Osteoblast (primary cell): ENCODE results near the gene TMEM161B. TPM values are rescaled to one million over a fixed set of nuclear protein-coding genes. Genes with fewer than 3 reads are reported as not detected.

ENCODE experiments used
- DNase-seq: peaks from one replicate; pipeline ENCODE4 v3.0.0; 2011; ENCODE audit warnings: low spot score, mixed read lengths; ENCODE audit not compliant: insufficient read length; ENCODE audit errors: missing footprints
- H2AFZ ChIP-seq: 2 replicates; pipeline ENCODE4 v1.6.0; 2011; ENCODE audit warnings: mild to moderate bottlenecking, low read length
- H3K27ac ChIP-seq: 2 replicates; pipeline ENCODE4 v1.5.1; 2011; ENCODE audit warnings: mild to moderate bottlenecking, low read depth, low read length, moderate library complexity
- H3K27me3 ChIP-seq: 2 replicates; pipeline ENCODE4 v1.6.0; 2012; ENCODE audit warnings: mild to moderate bottlenecking, control low read depth, inconsistent platforms, low read length, moderate library complexity; ENCODE audit not compliant: insufficient read depth
- H3K36me3 ChIP-seq: 2 replicates; pipeline ENCODE4 v1.5.1; 2011; ENCODE audit warnings: mild to moderate bottlenecking, low read length, control low read depth, moderate library complexity; ENCODE audit not compliant: insufficient read depth
- H3K4me1 ChIP-seq: 2 replicates; pipeline ENCODE4 v1.5.1; 2011; ENCODE audit warnings: mild to moderate bottlenecking, low read length, control low read depth, moderate library complexity; ENCODE audit not compliant: insufficient read depth
- H3K4me2 ChIP-seq: 2 replicates; pipeline ENCODE4 v1.6.0; 2011; ENCODE audit warnings: mild to moderate bottlenecking, low read length; ENCODE audit not compliant: insufficient read depth
- H3K4me3 ChIP-seq: fragments of 200-600 bp; sonication (generic); 3 replicates; pipeline ENCODE4 v1.5.1; 2012; ENCODE audit warnings: mild to moderate bottlenecking, low read length, inconsistent platforms; ENCODE audit not compliant: insufficient read depth
- H3K79me2 ChIP-seq: 2 replicates; pipeline ENCODE4 v1.6.0; 2012; ENCODE audit warnings: mild to moderate bottlenecking, low read length, control low read depth, inconsistent platforms; ENCODE audit not compliant: insufficient read depth
- H3K9me3 ChIP-seq: 2 replicates; pipeline ENCODE4 v1.5.1; 2011; ENCODE audit warnings: low read depth, low read length, control low read depth
- H4K20me1 ChIP-seq: 2 replicates; pipeline ENCODE4 v1.6.0; 2012; ENCODE audit warnings: mild to moderate bottlenecking, low read length, control low read depth; ENCODE audit not compliant: insufficient read depth
- CTCF ChIP-seq: IDR thresholded peaks from 2 replicates; pipeline ENCODE4 v1.5.1; 2011; ENCODE audit warnings: mild to moderate bottlenecking, low read depth, low read length, moderate library complexity; ENCODE audit errors: extremely low read depth
- total RNA-seq: library from RNA; depleted of rRNA; stranded (reverse); fragments of >200 nt; gene quantifications from 2 replicates; pipeline ENCODE4 v1.2.3, GENCODE V29; 2012

TMEM161B gene
- 17.4 and 19.2 TPM in 2 replicates for total RNA-seq

DNA sequence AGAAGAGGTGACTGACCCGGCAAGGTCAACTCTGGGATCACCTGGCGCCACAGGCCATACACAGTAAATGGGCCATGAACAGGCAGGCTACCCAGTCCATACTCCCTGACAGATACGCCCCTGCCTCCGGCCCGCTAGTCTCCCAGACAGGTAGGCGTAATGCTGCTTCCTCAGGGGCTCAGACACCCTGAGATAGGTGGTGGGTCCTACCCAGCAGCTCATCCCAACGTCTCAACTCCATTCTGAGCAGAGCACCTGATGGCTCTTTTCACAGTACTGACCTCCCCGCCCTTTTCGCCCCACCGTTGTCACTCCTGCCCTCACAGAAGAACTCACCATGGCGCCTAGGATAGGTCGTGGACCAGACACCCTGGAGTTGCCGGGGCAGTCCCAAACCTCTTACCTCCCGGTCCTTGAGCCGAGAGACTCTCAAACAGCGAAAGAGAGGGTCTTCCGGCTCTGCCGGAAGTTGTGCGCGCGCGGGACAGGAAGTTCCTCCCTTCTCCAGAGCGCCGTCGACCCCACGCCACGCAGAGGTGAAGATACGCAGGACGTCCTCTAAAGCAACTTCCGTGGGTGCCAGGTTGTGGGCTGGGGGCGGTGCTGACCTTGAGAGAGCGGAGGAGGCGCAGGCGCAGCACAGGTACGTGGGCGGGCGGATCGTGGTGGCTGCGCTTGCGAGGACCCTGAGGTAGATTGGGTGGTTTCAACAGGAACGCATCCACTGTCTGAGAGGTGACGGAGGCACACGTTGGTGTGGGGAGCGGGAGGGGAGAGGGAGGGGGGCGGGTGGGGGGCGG is at the start of gene TMEM161B:
Gene TMEM161B, minus strand, starts transcription at position 461 of the 800 bp plus-strand sequence. Its CDS starts 122 bp downstream, at position 339.
- TF ChIP-seq CTCF, result no peak
- Histone ChIP-seq H3K4me1 (peaks cover 20% of the 10 kb centered on the region), H4K20me1 (no peaks in the 10 kb centered on the region), H2AFZ (peak within 1 kb of the TSS; percentile 100), H3K36me3 (no peaks in the 10 kb centered on the region), H3K4me3 (peak within 1 kb of the TSS; percentile 100), H3K27ac (peak within 1 kb of the TSS; percentile 85), H3K4me2 (peak within 1 kb of the TSS; percentile 99), H3K9me3 (no peaks in the 10 kb centered on the region), H3K79me2 (peaks cover 77% of the 10 kb centered on the region), H3K27me3 (no peaks in the 10 kb centered on the region)
- peak; percentile 91 for DNase-seq

DNA sequence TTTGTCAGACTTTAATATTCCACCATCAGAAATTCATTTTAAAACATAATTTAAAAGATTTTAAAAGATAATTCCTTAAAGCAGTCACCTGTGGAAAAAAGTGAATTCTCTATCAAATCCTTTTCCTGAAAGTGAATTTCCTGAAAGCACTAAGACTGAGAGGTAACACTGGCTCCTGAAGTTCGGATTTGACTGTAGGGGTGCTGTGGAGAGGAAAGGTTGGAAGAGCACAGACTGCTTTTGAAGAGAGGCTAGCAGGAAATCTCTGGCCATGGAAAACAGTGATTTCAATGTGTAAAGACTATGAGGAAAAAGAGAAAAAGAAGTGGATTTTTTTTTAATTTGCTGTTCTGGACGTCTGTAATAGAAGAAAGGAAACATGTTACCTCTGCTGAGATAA is 35.7 kb upstream of the TMEM161B start:
- peak; percentile 3 for DNase-seq
- Histone ChIP-seq H3K79me2 (no peaks in the 10 kb centered on the region), H3K4me3 (no peak overlapping the region), H3K4me1 (no peaks in the 10 kb centered on the region), H3K9me3 (no peaks in the 10 kb centered on the region), H3K4me2 (no peak overlapping the region), H3K27me3 (no peaks in the 10 kb centered on the region), H3K27ac (no peak overlapping the region), H3K36me3 (no peaks in the 10 kb centered on the region), H2AFZ (no peak overlapping the region), H4K20me1 (no peaks in the 10 kb centered on the region)
- TF ChIP-seq CTCF, result no peak

- H4K20me1 ChIP-seq, result no peaks in the 10 kb centered on the region
- no peaks in the 10 kb centered on the region for H3K9me3 ChIP-seq
- no peaks in the 10 kb centered on the region for H3K79me2 ChIP-seq
- DNase-seq, result peak; percentile 2
- H3K36me3 ChIP-seq, result no peaks in the 10 kb centered on the region
- H3K4me1 ChIP-seq, result no peaks in the 10 kb centered on the region
- H3K4me2 ChIP-seq, result no peak overlapping the region
- no peaks in the 10 kb centered on the region for H3K27me3 ChIP-seq
- no peak overlapping the region for H3K27ac ChIP-seq
- no peak overlapping the region for H2AFZ ChIP-seq
- no peak for TF ChIP-seq CTCF
- no peak overlapping the region for H3K4me3 ChIP-seq
These were observed 29.8 kb upstream of the TMEM161B start for GRCh38 chr5:88298425-88298824.

- no peaks in the 10 kb centered on the region for H3K4me1 ChIP-seq
- no peaks in the 10 kb centered on the region for H3K9me3 ChIP-seq
- DNase-seq, result peak; percentile 58
- no peaks in the 10 kb centered on the region for H3K27me3 ChIP-seq
- no peak overlapping the region for H3K4me3 ChIP-seq
- no peaks in the 10 kb centered on the region for H3K79me2 ChIP-seq
- no peak overlapping the region for H3K4me2 ChIP-seq
- H4K20me1 ChIP-seq, result no peaks in the 10 kb centered on the region
- no peak overlapping the region for H3K27ac ChIP-seq
- no peak for TF ChIP-seq CTCF
- H2AFZ ChIP-seq, result no peak overlapping the region
- peaks cover 7% of the 10 kb centered on the region for H3K36me3 ChIP-seq
These were observed 22.2 kb upstream of the TMEM161B start for GRCh38 chr5:88290801-88291200.
